GM12801 (cell line): ENCODE measurements around the gene PCSK5.

Experiments used
- CTCF ChIP-seq: IDR thresholded peaks from one replicate; pipeline ENCODE4 v1.5.1; 2011; ENCODE audit warnings: control low read depth; ENCODE audit not compliant: insufficient read length; ENCODE audit errors: extremely low read depth

PCSK5 gene

GRCh38 chr9:76155361-76155760, 264.9 kb downstream of the PCSK5 start:
- no peak for TF ChIP-seq CTCF

DNA sequence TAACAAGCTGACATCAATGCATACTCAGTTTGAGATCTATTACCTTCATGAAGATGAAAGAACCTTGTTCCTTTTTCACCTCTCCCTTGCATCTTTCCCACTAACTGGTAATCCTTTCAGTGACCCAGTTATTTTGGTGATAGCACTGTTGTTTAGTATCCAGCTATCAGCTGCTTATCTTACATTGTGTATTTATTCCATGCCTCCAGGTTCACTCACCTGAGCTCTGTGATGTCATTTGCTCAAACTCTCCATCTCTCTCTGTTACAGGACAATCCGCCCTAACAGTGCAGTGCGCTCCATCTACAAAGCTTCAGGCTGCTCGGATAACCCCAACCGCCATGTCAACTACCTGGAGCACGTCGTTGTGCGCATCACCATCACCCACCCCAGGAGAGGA, 268.2 kb downstream of the PCSK5 start:
- TF ChIP-seq CTCF = no peak

GRCh38 chr9:76159293-76159926, 268.9 kb downstream of the PCSK5 start:
- TF ChIP-seq CTCF = no peak

- TF ChIP-seq CTCF = no peak
These were observed 270.6 kb downstream of the PCSK5 start for GRCh38 chr9:76161106-76161505.

DNA sequence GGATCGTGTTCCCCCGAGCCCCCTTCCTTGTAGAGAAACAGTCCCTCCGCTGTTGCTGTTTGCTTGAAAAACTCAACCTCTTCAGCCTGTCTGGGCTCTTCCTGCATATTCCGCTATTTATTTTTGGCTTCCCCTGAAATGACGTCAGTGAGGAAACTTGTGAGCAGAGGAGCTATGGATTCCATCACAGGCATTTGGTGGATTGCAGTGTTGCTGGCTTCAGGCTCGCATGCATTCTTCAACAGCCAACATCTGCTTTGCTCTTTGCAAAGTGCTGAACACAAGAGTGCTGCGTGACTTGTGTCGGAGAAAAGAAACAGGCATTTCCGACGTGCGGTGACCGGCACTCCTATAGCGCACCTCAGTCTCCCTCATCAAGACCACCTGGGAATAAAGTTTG, 271.1 kb downstream of the PCSK5 start:
- TF ChIP-seq CTCF = no peak

DNA sequence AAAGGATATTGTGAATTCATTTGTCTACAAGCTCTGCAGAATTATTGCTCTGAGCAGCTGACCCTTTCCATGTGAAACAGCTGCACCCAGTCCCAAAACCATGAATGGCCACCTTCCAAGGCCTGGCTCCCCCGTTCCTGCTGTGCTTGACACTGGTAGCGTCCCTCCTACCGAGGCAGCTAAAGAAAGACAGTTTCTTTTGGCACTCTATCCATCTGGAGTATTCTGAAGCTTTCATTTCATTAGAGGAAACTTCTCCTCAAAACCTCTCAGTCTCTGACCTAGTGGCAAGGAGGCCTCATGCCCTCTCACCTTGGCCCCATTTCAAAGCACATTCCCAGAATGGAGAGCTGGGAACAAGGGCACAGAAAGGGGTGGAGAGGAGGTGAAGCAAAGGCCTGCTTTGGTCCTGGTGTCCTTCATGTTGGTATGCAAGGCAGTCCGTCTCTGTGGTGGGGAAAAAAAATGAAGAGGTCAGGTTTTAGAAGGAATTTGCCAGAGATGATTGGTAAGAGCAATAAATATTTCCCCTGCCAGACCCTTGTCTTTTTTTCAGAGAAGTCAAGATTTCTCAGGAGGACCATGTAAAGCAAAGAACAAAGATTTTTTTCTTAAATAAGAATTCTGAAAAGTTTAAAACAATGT, 271.7 kb downstream of the PCSK5 start:
- TF ChIP-seq CTCF = no peak

- no peak for TF ChIP-seq CTCF
These were observed 272.5 kb downstream of the PCSK5 start for GRCh38 chr9:76162751-76163500.
